Hematopoietic multipotent progenitor cell treated with erythropoietin and hydrocortisone succinate and interleukin-3 and kit ligand, for 4 days (in vitro differentiated cells): ENCODE results near the gene BCL2L11.
A peak's percentile ranks its signal among the peaks of the same experiment; 100 is the strongest.

Experiments used
- DNase-seq: peaks from one replicate; pipeline ENCODE4 v3.0.0-alpha.2; 2015

The BCL2L11 gene

DNA sequence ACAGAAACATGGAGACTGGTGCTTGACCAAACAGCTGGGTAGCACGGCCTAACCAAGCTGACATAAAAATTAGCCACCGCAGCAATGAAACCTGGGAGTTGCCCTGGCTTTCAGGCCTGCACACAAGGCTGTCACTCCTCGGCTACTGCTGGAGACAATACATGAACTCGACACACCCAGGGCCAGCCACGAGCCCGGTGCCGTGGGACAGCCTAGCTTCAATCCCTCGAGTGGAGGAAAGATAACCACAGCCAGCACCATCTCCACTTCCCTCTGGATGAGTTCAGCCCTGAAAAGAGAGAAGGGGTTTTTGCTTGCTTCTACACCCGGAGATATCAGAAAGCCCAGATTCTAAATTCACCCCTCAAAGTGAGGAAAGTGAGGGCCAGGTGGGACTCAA is 78.0 kb downstream of the BCL2L11 start:
- DNase-seq, result no peak

DNA sequence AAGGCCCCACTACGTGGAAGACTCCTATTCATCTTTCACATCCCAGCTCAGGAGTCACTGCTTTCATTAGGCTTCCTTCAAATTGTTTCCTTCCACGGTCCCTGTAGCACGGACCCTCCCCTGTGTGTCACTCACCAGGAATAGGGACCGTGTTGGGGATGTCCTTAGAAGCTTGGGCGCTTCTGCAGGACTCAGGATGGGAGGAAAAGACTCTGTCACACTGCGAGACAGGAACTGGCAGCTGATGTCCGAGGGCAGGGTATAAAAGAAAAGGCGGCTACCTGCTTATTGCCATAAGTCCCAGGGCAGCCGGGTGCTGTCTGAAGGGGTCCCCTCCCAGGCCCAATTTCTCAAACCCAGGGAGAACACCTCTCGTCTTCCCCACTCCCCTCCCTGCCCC is 79.1 kb downstream of the BCL2L11 start:
- DNase-seq, result no peak

DNA sequence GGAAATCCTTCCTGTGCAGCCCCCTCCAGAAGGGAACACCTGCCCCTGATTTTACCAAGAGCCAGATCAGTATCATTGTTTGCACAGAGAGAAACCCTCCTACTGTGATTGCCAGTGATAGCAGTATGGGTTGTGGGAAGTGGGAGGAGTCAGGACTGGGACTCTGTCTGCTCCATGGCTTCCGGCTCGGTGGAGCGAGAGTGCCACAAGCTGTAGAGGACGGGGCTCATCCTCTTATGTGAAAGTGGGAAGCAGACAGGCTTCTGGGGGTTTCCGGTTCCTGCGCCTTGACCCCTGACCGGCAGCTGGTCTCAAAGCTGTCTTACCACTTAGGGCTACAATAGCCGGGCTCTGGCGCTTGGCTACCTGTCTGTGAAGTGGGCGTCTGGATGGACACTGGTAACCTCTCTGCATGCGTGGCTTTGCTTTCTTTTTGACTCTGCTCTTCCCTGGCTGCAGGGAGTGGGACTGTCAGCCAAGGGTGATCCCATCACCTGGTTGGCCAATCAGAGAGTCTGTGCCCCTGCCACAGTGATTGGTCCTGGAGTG is 79.7 kb downstream of the BCL2L11 start:
- DNase-seq, result no peak

DNA sequence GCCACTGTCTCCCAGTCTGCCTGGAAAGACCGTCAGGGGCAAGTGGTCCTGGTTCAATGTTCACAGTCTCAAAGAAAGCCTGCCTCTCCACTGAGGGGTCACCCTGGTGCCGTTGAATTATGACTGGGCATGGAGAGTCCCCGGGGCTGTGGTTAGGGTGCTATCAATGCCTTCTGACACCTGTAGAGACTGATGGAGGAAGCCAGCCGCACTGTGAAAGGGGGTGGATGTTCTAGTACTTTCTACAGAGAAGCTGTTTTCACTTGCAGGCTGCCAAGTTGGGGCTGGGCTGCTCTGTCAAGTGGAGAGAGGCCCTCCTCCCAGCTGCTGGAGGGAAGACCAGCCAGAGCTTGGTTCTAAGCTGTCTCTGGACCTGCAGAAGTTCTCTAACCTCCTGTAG is 80.5 kb downstream of the BCL2L11 start:
- DNase-seq, result no peak

DNA sequence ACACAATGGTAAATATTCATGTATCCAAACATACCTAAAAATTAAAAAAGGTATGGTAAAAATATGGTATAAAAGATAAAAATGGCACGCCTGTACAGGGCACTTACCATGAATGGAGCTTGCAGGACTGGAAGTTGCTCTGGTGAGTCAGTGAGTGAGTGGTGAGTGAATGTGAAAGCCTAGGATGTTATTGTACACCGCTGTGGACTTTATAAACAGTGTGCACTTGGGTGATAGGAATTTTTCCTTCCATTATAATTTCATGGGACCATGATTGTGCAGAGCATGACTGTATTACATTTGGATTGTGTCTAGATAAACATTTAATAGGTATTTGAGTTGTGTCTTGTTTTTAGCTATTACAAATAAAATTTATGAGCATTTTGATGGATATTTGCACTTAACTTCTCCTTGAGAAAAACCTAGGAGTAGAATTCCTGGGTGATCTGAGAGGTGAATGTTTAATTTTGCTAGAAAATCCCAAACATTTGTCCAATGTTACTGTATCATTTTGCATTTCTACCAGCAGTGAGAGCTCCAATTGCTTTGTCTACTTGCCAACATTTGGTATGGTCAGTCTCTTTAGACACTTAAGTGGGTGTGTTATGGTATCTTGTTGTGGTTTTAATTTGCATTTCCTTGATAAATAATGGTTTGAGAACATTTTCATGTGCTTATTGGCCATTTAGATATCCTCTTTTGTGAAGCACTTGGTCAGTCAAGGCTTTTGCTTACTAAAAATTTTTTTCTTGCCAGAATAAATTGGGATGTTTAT is 81.7 kb downstream of the BCL2L11 start:
- peak; percentile 55 for DNase-seq

DNA sequence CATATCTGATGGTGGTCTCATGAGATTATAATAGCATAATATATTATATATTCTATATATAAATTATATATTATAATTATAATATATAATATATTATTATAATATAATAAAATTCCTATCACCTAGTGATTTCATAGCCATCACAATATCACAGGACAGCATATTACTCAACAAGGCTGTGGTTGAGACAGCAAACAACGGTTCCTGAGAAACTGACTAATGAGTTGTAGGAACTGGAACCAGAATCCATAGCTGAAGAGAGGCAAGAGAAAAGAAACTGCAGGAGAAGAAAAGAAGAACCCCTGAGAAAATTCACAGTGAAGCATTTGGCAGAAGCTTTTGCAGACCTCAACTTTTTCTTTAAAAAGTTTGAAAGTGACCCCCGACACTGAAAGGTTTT is 84.0 kb downstream of the BCL2L11 start:
- DNase-seq, result no peak

DNA sequence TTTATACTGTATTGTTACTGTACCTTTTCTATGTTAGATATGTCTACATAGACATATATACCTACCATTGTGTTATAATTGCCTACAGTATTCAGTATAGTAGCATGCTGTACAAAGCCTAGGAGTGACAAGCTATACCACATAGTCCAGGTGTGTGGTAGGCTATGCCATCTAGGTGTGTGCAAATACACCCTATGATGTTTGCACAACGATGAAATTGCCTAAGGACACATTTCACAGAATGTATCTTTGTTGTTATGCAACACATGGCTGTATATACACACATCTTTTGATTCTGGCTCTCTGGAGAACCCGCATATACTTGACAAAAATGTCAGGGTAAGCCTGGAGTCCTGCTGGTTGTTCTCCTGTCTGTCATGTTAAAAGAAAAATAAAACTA is 85.1 kb downstream of the BCL2L11 start:
- DNase-seq, result no peak

DNA sequence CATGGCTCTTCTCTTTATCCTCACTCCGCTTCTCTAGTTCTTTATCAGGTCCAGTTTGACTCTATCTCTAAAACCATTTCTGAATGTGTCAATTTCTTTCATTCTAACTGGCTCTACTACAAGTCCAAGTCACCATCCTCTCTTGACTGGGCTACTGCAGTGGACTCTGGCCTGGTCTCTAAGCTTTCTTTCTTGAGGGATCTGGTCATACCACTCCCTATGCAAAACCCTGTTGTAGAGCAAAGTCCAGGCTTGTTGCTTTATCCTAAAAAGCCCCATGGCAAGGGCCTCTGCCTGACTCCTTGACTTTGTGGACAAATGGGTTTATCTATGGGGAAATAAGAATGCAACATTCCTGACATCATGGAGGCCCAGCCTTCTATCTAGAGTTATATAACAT is 87.1 kb downstream of the BCL2L11 start:
- no peak for DNase-seq

DNA sequence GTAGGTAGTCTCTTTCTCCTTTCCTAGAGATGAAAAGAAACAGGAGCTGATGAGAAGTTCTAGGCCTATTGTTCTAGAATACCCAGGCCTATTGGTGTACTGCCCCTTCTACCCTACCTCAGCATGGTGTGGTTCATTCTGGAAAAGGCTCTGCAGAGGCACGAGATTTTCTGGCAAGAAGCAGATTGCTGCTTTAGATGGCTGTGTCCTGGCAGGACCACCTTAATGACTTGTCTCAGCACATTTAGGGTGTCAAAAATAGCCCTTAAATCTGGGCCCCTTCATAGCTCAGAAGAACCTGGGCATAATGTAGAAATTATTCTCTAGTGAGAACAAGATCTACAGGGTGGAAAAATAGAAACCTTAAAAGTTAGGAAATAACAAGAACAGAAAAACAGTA is 87.9 kb downstream of the BCL2L11 start:
- DNase-seq, result no peak

DNA sequence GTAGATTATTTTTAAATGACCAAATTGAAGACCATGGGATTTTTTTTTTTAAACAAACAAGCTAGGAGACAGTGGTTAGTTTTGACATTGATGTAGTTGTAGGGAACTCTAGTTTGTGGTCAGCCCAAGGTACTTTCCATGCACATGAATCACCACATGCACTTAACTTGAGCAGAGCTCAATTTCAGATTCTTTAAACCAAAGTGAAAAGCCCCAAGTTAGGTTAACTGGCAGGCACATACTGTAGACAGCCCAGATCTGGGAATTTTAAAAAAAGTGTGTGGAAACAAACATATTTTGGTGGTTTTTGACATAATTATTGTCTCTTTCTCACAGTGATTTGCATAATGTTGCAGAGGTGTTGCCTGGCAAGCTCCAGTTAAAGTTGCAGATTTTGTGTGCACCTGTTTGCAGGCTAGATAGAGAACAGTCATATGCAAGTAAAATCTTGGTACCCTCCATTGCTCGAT is 88.4 kb downstream of the BCL2L11 start:
- no peak for DNase-seq

DNA sequence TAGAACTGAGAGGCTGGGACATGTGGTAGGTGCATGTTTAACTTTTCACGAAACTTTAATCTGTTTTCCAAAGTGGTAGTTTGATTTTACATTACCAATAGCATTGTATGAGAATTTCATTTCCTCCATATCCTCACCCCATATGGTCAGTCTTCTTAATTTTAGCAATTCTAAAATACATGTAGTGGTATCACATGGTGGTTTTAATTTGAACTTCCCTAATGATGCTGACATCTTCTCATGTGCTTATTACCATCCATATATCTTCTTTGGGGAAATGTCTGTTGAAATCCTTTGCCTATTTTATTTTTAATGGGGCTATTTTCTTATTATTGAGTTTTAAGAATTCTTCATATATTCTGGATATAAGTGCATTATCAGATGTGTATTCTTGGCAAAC is 89.3 kb downstream of the BCL2L11 start:
- DNase-seq, result no peak

DNA sequence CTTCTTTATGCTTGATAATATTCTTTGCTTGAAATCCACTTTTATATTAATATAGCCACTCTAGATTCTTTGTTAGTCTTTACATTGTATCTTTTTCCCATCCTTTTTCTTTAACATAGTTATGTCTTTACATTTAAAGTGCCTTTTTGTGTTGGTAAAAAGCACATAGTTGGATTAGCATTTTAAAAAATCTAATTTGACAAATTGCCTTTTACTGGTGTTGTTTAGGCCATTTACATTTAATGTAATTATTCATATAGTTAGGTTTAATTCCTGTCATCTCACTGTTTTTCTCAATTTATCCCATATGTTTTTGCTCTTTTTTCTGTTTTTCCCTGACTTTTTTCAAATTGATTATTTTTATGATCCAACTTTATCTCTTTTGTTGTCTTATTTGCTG is 93.2 kb downstream of the BCL2L11 start:
- no peak for DNase-seq

DNA sequence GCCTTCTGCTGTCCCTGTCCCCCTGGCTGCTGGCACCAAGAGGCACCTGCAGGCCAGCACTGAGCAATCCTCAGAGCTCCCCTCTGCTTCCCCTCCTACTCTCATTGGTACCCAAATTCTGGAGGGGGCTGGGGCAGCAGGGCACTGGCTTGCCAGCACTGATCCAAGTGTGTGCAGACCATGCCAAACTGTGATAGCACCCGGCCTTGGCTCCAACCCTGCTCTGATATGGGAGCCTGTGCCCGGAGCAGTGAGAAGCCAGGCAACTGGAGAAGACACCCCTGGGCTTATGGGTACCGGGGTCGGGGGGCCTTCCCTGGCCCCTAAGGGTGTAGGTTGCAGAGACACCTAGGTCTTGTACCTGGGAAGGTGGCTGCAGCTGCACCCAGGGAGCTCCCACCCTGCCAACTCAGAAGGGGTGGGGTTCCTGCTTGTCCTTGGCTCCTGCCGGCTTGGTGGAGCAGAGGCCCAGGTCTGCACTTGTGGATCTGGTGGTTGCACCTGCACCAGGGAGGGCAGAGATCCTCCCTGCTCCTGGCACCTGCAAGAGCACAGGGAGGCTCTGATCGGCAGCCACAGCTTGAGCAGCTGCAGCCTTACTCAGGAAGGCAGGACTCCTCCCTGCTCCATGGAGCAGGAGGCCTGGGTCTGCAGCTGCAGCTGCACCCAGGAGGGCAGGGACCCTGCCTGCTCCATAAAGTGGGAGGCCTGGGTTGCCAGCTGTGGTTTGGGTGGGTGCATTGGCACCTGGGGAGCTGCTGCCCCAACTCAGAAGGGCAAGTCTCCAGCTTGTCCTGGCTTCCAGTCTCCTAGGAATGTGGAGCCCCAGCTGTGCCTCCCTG is 96.3 kb downstream of the BCL2L11 start:
- DNase-seq, result no peak
